RCC 7860 (cell line): ENCODE results near the gene SHB.
A peak's percentile ranks its signal among the peaks of the same experiment; 100 is the strongest.
"Not testable (repeated sequence)": the region's sequence is repeated elsewhere in the genome, so short reads cannot be mapped to it uniquely, and the experiment has no call there.

Experiments
- DNase-seq: peaks from one replicate; pipeline ENCODE4 v3.0.0-alpha.2; 2015; ENCODE audit warnings: low spot score
- FAIRE-seq: peaks from 2 replicates; lab custom pipeline; 2012; peaks lifted over from hg19 to GRCh38; lab: Jason Lieb, UNC

Gene SHB

GRCh38 chr9:38046661-38047300 lies 22.2 kb downstream of the SHB start:
- DNase-seq (peak; percentile 85), FAIRE-seq (peak; percentile 83)

GRCh38 chr9:38045939-38046338 lies 23.1 kb downstream of the SHB start:
- FAIRE-seq, DNase-seq: not testable (repeated sequence)

GRCh38 chr9:38044706-38045105 lies 24.3 kb downstream of the SHB start:
- no peak for DNase-seq
- no peak for FAIRE-seq

GRCh38 chr9:38043931-38044623 lies 24.9 kb downstream of the SHB start:
- DNase-seq (no peak), FAIRE-seq (no peak)

- DNase-seq (no peak), FAIRE-seq (no peak)
Measured at GRCh38 chr9:38042626-38043357, 26.2 kb downstream of the SHB start.

- FAIRE-seq: no peak
- no peak for DNase-seq
Measured at GRCh38 chr9:38041564-38042243, 27.3 kb downstream of the SHB start.

- FAIRE-seq (no peak), DNase-seq (no peak)
Measured at GRCh38 chr9:38039907-38040682, 28.9 kb downstream of the SHB start.

- DNase-seq: peak; percentile 47
- peak; percentile 18 for FAIRE-seq
Measured at GRCh38 chr9:38039090-38039906, 29.7 kb downstream of the SHB start.

GRCh38 chr9:38038307-38039089 lies 30.5 kb downstream of the SHB start:
- no peak for DNase-seq
- no peak for FAIRE-seq

- no peak for FAIRE-seq
Measured at GRCh38 chr9:38037981-38038306, 31.1 kb downstream of the SHB start.

GRCh38 chr9:38036359-38037084 lies 32.5 kb downstream of the SHB start:
- no peak for FAIRE-seq
- peak; percentile 39 for DNase-seq

More at GRCh38 chr9:38037981-38038306, 31.1 kb downstream of the SHB start:
- DNase-seq: no peak

- FAIRE-seq (peak; percentile 40), DNase-seq (peak; percentile 60)
Measured at GRCh38 chr9:38035873-38036272, 33.2 kb downstream of the SHB start.

- FAIRE-seq: no peak
- DNase-seq: no peak
Measured at GRCh38 chr9:38033941-38034340, 35.1 kb downstream of the SHB start.

- no peak for DNase-seq
- no peak for FAIRE-seq
Measured at GRCh38 chr9:38032266-38033110, 36.5 kb downstream of the SHB start.

GRCh38 chr9:38031594-38031993 lies 37.4 kb downstream of the SHB start:
- DNase-seq (no peak), FAIRE-seq (no peak)

- DNase-seq: no peak
- FAIRE-seq: no peak
Measured at GRCh38 chr9:38030658-38031057, 38.4 kb downstream of the SHB start.

- DNase-seq (no peak), FAIRE-seq (no peak)
Measured at GRCh38 chr9:38029915-38030638, 39.0 kb downstream of the SHB start.
